Smooth muscle cell (in vitro differentiated cells): Measurements from ENCODE around the gene HOXA1. TPM values are rescaled to one million over a fixed set of nuclear protein-coding genes. Genes with fewer than 3 reads are reported as not detected.

ENCODE experiments used
- DNase-seq: peaks from one replicate; lab custom pipeline; 2025; ENCODE audit not compliant: unreplicated experiment; lab: John Stamatoyannopoulos, UW
- H2AFZ ChIP-seq: fragments of 200-600 bp; sonication (generic); 2 replicates; pipeline ENCODE4 v1.6.0; 2016; ENCODE audit warnings: antibody characterized with exemption, low read depth, mild to moderate bottlenecking
- H3F3A ChIP-seq: fragments of 200-600 bp; sonication (generic); 2 replicates; pipeline ENCODE4 v1.6.0; 2017; ENCODE audit warnings: antibody characterized with exemption, low read depth
- H3K27ac ChIP-seq: fragments of 200-600 bp; sonication (generic); 2 replicates; pipeline ENCODE4 v1.5.1; 2016; ENCODE audit warnings: low read depth, mild to moderate bottlenecking
- H3K27me3 ChIP-seq: fragments of 200-600 bp; sonication (generic); 2 replicates; pipeline ENCODE4 v1.6.1; 2016; ENCODE audit warnings: low read depth, mild to moderate bottlenecking
- H3K36me3 ChIP-seq: fragments of 200-600 bp; sonication (generic); 2 replicates; pipeline ENCODE4 v1.5.1; 2016; ENCODE audit warnings: low read depth
- H3K4me1 ChIP-seq: fragments of 200-600 bp; sonication (generic); 2 replicates; pipeline ENCODE4 v1.5.1; 2016; ENCODE audit warnings: low read depth
- H3K4me2 ChIP-seq: fragments of 200-600 bp; sonication (generic); 2 replicates; pipeline ENCODE4 v1.6.0; 2016; ENCODE audit warnings: mild to moderate bottlenecking
- H3K4me3 ChIP-seq: fragments of 200-600 bp; sonication (generic); 2 replicates; pipeline ENCODE4 v1.5.1; 2016; ENCODE audit warnings: mild to moderate bottlenecking
- H3K79me2 ChIP-seq: fragments of 200-600 bp; sonication (generic); 2 replicates; pipeline ENCODE4 v1.6.0; 2016; ENCODE audit warnings: low read depth, mild to moderate bottlenecking
- H3K9ac ChIP-seq: fragments of 200-600 bp; sonication (generic); 2 replicates; pipeline ENCODE4 v1.6.0; 2016; ENCODE audit warnings: low read depth
- H3K9me3 ChIP-seq: fragments of 200-600 bp; sonication (generic); replicated peaks from 2 replicates; pipeline ENCODE4 v1.5.1; 2016; ENCODE audit warnings: low read depth
- H4K20me1 ChIP-seq: fragments of 200-600 bp; sonication (generic); 2 replicates; pipeline ENCODE4 v1.6.0; 2016; ENCODE audit warnings: low read depth
- CTCF ChIP-seq: fragments of 200-600 bp; sonication (generic); IDR thresholded peaks from 2 replicates; pipeline ENCODE4 v1.5.1; 2017; ENCODE audit warnings: borderline replicate concordance, mild to moderate bottlenecking, antibody characterized with exemption; ENCODE audit not compliant: insufficient read depth, poor library complexity, severe bottlenecking
- WGBS: methylation state at CpG from one replicate; pipeline ENCODE4 v1.1.7; 2016; ENCODE audit warnings: low lambda C conversion rate; 5-methylcytosine and 5-hydroxymethylcytosine counted together
- polyA plus RNA-seq: library from polyadenylated mRNA; unstranded; fragments of >200 nt; fragmentation: Nextera tagmentation; extraction: Ambion mirVana; gene quantifications from 2 replicates; pipeline ENCODE4 v1.2.1, GENCODE V29; 2016
- total RNA-seq: library from RNA; depleted of rRNA; stranded (reverse); fragments of >200 nt; gene quantifications from 2 replicates; pipeline ENCODE4 v1.2.3, GENCODE V29; 2014

HOXA1 gene
- total and polyA plus RNA-seq, 2 experiments from 2014 or later = 0.40 TPM; not detected in 1

- Histone ChIP-seq H3K27ac (no peak overlapping the region), H3F3A (no peaks in the 10 kb centered on the region), H3K4me2 (peak overlapping the region; percentile 90), H4K20me1 (no peaks in the 10 kb centered on the region), H3K9me3 (no peaks in the 10 kb centered on the region), H3K4me1 (peaks cover 7% of the 10 kb centered on the region), H3K4me3 (peak overlapping the region; percentile 54), H3K27me3 (peaks cover 100% of the 10 kb centered on the region), H2AFZ (no peak overlapping the region), H3K79me2 (no peaks in the 10 kb centered on the region), H3K9ac (no peak overlapping the region), H3K36me3 (no peaks in the 10 kb centered on the region)
- no peak for DNase-seq
- 39% methylated on average over 40 of the region's 40 CpGs for WGBS
- no peak for TF ChIP-seq CTCF
Observed at GRCh38 chr7:27143950-27144780, 48.4 kb upstream of the HOXA1 start.

DNA sequence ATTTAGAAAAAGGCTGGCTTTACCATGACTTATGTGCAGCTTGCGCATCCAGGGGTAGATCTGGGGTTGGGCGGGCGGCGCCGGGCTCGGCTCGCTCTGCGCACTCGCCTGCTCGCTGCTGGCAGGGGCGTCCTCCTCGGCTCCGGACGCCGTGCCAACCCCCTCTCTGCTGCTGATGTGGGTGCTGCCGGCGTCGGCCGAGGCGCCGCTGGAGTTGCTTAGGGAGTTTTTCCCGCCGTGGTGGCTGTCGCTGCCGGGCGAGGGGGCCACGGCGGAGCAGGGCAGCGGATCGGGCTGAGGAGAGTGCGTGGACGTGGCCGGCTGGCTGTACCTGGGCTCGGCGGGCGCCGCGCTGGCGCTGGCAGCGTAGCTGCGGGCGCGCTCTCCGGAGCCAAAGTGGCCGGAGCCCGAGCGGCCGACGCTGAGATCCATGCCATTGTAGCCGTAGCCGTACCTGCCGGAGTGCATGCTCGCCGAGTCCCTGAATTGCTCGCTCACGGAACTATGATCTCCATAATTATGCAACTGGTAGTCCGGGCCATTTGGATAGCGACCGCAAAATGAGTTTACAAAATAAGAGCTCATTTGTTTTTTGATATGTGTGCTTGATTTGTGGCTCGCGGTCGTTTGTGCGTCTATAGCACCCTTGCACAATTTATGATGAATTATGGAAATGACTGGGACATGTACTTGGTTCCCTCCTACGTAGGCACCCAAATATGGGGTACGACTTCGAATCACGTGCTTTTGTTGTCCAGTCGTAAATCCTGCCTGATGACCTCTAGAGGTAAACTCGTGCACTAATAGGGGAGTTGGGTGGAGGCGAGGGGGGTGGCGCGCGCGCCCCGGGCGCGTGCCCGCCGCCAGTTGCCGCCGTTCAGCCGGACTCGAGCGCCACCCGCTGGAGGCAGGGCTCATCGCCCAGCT is 47.5 kb upstream of the HOXA1 start, which contains the start of gene HOXA5:
HOXA5 (minus strand) TSS at position 659 of the 927 bp plus-strand sequence; CDS start at position 585, 74 bp downstream.
- TF ChIP-seq CTCF = peak; percentile 60
- no peak for DNase-seq
- H3K9ac ChIP-seq = no peak within 1 kb of the TSS
- no peaks in the 10 kb centered on the region for H3K79me2 ChIP-seq
- peaks cover 7% of the 10 kb centered on the region for H3K4me1 ChIP-seq
- no peaks in the 10 kb centered on the region for H3F3A ChIP-seq
- H2AFZ ChIP-seq = peak within 1 kb of the TSS; percentile 81
- 2% methylated on average over 80 of the region's 86 CpGs for WGBS
- no peaks in the 10 kb centered on the region for H4K20me1 ChIP-seq
- no peak within 1 kb of the TSS for H3K27ac ChIP-seq
- H3K36me3 ChIP-seq = no peaks in the 10 kb centered on the region
- H3K4me2 ChIP-seq = peak within 1 kb of the TSS; percentile 90
- H3K27me3 ChIP-seq = peaks cover 100% of the 10 kb centered on the region
- peak within 1 kb of the TSS; percentile 54 for H3K4me3 ChIP-seq
- H3K9me3 ChIP-seq = no peaks in the 10 kb centered on the region

DNA sequence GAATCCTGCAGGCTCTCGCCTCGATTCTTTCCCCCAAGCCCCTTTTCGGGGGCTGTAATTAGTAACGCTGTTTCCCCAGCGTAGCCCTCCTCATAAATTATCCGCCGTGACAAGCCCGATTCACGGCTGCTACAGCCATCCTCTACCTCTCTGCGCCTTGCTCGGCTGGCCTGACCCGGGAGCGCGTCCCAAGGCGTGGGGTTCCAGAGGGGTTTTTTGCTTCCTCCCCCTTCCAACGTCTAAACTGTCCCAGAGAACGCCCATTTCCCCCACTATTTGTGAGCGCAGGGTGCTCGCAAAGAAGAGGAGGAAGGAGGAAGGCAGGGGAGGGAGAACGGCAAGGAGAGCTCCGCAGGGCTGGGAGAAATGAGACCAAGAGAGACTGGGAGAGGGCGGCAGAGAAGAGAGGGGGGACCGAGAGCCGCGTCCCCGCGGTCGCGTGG is 46.8 kb upstream of the HOXA1 start:
- peaks cover 7% of the 10 kb centered on the region for H3K4me1 ChIP-seq
- H3K27ac ChIP-seq = no peak overlapping the region
- no peaks in the 10 kb centered on the region for H3K36me3 ChIP-seq
- H3K79me2 ChIP-seq = no peaks in the 10 kb centered on the region
- peak overlapping the region; percentile 54 for H3K4me3 ChIP-seq
- no peak for DNase-seq
- peaks cover 100% of the 10 kb centered on the region for H3K27me3 ChIP-seq
- no peak overlapping the region for H3K9ac ChIP-seq
- H3K4me2 ChIP-seq = peak overlapping the region; percentile 90
- no peak overlapping the region for H2AFZ ChIP-seq
- WGBS = 3% methylated on average over 28 of the region's 29 CpGs
- no peak for TF ChIP-seq CTCF
- H3K9me3 ChIP-seq = no peaks in the 10 kb centered on the region
- H3F3A ChIP-seq = no peaks in the 10 kb centered on the region
- H4K20me1 ChIP-seq = no peaks in the 10 kb centered on the region
